T follicular helper cell (primary cell): ENCODE measurements around the gene NCAPG2.
A peak's percentile ranks its signal among the peaks of the same experiment; 100 is the strongest.

Experiments
- DNase-seq: peaks from one replicate; pipeline ENCODE4 v3.0.0-alpha.2; 2020; ENCODE audit warnings: low read depth
- total RNA-seq, 2 experiments: gene quantifications; one replicate each; lab custom pipeline; 2026; lab: John Stamatoyannopoulos, UW

NCAPG2 gene, protein sequence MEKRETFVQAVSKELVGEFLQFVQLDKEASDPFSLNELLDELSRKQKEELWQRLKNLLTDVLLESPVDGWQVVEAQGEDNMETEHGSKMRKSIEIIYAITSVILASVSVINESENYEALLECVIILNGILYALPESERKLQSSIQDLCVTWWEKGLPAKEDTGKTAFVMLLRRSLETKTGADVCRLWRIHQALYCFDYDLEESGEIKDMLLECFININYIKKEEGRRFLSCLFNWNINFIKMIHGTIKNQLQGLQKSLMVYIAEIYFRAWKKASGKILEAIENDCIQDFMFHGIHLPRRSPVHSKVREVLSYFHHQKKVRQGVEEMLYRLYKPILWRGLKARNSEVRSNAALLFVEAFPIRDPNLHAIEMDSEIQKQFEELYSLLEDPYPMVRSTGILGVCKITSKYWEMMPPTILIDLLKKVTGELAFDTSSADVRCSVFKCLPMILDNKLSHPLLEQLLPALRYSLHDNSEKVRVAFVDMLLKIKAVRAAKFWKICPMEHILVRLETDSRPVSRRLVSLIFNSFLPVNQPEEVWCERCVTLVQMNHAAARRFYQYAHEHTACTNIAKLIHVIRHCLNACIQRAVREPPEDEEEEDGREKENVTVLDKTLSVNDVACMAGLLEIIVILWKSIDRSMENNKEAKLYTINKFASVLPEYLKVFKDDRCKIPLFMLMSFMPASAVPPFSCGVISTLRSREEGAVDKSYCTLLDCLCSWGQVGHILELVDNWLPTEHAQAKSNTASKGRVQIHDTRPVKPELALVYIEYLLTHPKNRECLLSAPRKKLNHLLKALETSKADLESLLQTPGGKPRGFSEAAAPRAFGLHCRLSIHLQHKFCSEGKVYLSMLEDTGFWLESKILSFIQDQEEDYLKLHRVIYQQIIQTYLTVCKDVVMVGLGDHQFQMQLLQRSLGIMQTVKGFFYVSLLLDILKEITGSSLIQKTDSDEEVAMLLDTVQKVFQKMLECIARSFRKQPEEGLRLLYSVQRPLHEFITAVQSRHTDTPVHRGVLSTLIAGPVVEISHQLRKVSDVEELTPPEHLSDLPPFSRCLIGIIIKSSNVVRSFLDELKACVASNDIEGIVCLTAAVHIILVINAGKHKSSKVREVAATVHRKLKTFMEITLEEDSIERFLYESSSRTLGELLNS
- 11.3 to 19.6 reads per million in 2 experiments for total RNA-seq

DNA sequence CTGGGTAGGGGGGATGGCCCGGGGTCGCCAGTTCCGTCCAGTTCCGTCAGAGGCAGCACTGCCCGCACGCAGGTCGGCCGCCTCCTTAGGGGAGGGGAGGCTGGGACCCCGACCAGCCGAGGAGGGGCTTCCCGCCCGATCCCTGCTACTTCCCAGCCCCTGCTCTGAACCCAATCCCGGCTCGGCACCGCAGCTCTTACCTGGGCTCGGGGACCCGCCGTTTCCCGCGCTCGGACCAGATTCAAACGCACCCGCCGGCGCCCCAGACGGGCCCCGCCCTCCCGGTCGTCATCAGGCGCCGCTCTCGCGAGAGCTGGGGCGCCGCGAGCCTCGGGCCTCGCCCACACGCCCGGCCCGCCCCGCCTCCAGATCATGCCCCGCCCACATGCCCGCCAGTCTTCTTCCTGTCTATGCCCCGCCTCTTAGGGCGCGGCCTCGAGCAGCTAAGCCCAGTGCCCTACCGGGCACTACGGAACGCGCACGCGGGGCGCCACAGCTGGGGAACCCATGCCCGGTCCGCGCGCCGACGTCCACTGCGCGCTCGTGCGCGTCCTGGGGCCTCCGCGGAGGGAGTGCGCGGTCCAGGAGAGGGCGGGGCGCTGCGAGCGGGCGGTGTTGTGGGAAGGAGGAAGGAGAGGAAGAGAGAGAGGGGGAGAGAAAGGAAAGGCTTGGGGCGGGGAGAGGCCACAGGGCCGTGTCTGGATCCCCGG, at the start of gene NCAPG2:
TSS of gene NCAPG2 (minus strand) at position 281 of the 710 bp plus-strand sequence. CDS start 2,905 bp downstream, outside the sequence.
- DNase-seq: peak; percentile 98

DNA sequence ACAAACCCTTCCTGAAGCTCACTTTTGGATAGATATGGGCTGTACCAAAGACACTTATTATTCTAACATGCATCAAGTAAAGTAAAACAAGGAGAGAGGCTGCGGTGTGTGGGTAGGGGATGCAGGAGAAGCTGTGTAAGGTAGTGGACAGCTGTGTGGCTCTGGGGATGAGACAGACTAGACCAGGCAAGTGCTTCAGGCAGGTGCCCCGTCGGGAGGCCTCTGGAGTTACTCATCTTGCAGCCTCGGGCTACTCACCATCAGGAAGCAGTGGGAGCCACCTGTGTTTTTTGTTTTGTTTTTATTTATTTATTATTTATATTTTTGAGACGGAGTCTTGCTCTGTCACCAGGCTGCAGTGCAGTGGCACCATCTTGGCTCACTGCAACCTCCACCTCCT, 49.3 kb upstream of the NCAPG2 start:
- no peak for DNase-seq

DNA sequence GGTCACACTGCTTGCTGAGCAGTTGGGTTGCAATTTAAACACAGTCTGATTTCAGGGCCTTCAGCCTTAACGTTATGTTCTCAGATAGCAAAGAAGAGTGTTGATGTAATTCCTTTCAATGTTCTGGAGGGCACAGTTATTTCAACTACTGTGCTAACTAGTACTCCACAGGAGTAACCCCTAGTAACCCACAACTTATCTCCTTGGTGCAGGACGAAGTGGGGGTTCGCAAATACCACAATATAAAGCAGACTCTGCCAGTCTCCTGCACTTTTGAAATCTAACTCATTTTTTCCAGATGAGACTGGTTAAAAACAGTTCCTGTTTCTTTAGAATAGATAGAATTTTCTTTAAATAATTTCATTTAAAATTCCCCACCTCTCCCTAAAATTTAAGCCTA, 47.1 kb upstream of the NCAPG2 start:
- no peak for DNase-seq

DNA sequence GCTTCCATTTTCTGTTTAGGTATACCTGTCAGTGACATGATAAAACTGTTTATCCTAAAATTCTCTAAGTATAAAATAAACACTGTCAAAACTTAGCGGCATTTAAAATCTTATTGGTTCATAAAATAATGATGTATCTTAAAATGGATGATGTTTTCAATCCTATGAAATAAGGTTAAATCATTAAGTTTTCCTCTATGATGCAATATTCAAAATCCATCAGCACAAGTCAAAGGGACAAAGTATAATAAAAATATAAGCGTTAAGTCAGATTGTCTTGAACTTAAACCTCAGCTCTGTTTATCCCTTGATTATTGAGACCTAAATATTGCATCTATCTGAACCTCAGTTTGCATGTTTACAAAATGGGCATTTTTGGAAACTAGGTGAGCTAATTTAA, 46.6 kb upstream of the NCAPG2 start:
- DNase-seq: no peak

DNA sequence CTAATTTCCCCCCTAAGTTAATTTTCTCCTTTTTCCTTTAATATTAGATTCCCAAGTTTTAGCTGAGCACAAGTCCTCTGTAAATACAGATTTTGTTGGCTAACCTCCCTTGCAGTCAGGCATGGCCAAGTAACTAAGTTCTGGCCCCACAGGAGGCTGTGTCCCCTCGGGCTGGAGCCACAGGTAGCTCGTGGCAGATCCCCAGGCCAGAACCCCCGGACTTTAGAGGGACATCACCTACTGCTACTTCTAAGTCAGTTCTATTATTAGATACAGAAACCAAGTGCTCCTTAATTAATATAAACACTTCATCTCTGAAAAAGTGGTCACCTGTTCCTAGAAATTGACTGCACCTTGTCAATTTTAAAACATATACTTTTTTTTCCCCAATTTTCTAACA, 46.1 kb upstream of the NCAPG2 start:
- no peak for DNase-seq

DNA sequence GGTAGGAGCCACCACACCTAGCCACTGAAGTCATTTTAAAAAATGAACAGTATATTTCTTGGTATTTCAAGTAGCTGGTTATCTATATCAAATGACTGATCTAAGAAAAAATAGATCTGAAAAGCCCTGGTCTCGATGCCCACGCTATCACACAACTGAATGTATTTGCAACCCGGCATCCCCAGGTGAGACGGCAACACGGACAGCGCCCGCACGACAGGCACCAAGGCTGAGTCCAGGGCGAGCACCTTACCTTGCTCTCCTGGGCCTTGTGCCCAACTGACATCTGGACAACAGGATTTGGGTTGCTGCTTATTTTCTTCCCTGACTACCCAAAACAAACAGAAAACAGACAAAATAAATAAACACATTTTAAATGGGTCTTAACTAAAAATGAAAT, 44.8 kb upstream of the NCAPG2 start:
- DNase-seq: no peak

DNA sequence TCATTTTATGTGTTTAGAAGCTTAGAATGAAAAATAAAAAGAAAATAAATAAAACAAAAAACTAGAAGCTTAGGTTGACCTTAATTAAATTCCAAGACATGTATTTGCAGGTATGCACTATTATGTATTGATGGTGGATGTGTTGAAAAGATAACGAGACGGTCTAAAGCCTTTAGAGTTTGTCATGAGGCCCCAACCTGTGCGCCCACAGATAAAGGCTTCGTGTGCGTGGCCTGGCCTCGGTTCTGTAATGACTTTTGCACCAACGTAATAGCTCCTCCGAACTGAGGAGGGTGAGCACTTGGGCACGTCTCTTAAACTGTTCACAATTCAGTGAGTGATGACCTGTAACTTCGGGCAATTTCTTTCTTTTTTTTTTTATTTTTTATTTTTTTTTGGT, 43.7 kb upstream of the NCAPG2 start:
- no peak for DNase-seq

DNA sequence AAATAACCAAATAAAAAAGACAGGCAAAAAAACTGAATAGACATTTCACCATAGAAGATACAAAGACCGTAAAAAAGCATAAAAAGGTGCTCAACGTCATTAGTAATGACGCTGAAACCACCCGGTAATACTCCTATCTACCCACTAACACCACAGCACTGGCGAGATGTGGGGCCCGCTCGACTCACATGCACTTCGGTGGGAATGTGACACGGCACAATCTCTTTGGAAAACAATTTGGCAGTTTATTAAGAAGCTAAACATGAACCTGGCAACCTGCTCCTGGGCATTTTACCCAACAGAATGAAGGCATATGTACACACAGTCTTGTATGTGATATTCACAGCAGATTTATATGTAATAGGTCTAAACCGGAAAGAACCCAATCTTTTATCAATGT, 42.8 kb upstream of the NCAPG2 start:
- DNase-seq: no peak

DNA sequence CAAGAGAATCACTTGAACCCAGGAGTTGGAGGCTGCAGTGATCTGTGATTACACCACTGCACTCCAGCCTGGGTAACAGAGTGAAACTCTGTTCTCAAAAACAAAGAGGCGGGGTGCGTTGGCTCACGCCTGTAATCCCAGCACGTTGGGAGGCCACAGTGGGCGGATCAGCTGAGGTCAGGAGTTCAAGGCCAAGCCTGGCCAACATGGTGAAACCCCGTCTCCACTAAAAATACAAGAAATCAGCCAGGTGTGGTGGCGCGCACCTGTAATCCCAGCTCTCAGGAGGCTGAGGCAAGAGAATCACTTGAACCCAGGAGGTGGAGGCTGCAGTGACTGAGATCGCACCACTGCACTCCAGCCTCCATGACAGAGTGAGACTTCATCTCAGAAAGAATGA, 42.4 kb upstream of the NCAPG2 start:
- DNase-seq: no peak

DNA sequence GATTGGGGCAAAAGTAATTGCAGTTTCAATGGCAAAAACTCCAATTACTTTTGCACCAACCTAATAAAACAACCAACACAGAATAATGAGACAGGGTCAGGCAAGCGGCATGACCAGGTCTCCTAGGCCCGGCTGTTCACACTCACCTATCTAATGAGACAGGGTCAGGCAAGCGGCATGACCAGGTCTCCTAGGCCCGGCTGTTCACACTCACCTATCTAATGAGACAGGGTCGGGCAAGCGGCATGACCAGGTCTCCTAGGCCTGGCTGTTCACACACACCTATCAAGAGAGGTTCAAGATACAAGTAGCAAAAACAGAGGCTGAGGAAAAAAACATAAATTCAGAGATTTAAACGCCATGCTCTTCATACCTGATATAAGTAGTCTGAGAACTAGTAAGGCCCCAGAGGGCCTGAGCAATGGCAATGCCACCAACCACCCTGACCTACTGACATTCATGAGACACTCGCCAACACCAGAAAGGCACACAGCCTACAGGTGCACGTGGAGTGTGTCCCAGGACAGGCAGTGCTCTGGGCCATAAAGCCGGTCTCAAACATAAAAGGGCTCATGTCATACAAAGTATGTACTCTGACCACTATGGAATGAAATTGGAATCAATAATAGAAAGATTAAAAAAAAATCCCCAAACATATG, 40.6 kb upstream of the NCAPG2 start:
- DNase-seq: no peak

DNA sequence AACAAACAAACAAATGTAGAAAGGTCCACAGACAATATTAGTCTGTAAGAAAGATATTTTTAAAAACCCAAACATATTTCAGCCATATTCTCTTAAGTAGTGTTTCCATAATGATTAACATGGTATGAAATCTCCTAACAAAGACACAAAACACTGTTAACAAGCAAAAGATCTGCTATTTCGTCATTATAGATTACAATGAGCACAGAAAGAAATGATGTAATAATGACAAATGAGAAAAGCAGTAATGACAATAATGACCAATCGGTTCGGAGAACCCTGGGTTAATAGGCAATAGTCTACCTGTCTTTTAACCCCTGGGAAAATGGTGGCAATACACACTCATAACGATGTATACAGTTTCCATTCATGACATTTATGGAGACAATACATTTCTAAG, 39.5 kb upstream of the NCAPG2 start:
- no peak for DNase-seq

DNA sequence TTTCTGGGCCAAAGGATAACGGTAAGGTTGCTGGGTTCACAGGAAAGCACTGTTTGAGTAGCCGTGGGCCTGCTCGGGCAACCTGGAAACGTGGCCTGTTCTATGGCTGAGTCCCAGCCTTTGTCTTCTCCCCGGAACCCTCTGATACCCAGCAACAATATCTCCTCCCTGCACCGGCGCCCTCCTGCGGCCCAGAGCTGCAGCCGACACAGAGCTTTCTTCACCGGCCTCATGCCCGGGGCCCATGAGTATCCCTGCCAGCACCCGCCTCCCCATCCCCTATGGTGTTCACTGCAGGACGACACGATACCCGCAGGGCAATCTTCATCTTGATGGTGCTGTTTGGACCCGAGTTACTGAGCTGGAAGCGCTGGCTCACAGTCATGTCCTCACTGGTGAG, 38.6 kb upstream of the NCAPG2 start:
- no peak for DNase-seq

DNA sequence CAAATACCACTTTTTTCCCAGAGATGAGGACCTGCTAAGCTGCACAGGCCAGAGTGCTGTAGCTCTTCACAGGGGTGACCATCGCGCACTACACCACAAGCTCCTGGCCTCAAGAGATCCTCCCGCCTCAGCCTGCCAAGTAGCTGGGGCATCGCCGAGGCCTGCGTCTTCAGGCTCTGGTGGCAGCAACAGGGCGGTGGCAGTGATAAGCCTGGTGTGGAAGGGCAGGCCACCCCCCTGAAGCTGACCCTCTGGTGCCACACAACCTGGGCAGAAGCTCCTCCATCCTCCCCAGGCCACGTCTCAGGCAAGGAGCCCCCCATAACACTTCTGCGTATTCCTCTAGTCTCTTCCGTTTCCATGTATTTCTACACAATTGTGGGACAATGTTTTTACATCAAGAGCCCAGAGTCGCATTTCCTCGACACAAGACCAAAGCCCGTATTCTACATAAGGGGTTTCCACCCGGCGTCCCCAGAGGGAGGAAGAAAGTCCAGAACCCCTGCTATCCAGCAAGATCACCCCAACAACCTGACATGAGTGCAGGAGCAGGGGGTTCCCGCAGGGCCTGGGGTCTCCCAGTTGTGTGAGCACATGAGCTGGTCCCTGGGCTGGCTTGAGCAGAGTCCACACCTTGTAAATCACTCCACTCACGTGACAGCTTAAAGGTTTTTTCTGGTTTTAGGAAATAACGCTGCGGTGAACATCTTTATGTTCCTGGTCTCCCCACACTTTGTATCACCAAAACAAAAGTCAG, 37.6 kb upstream of the NCAPG2 start:
- DNase-seq: no peak

DNA sequence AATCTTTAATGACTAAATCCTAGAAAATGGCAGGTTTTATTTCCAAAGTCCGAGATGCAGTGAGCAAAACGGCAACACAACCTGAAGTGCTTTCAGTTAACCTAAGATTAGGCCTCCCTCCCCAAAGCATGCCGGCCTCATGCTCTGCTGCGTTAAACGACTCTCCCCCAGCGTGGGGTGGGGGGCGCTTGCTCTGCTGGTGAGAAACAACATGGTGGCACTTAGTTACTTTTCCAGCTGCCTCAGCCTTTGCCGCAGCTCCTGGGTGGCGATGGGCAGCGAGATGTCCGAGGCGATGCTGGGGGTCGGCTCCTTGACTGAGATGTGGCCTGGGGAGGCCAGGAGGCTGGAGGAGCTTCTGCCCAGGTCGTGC, 36.7 kb upstream of the NCAPG2 start:
- no peak for DNase-seq

DNA sequence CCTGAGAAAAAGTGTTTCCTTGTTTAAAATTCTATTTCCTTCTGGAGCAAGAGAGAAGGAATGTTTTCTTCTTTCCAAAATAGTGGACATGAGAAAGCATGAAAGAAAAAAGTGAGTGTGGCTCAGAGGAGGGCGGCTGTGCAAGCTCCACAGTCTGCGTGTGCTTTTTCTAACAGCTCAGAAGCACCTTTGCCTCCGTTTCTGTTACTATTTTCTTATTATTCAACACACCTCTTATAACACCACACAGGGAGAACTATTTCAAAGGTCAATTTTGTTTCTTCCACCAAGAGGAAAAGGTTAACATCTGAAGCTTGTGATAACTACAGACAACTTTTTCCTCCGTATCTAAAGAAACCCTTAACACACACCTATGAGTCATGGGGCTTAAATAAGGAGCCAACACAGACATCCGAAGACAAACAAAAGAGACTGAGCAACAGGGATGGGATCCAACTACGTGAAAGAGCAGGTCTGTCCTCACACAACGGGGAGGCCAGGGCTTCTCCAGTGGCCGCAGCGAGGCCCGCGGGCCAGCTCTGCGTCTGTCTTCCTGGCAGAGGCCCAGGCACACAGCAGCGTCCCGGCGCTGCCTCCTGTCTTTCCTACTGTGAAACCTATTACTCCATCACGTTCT, 36.2 kb upstream of the NCAPG2 start:
- DNase-seq: no peak

DNA sequence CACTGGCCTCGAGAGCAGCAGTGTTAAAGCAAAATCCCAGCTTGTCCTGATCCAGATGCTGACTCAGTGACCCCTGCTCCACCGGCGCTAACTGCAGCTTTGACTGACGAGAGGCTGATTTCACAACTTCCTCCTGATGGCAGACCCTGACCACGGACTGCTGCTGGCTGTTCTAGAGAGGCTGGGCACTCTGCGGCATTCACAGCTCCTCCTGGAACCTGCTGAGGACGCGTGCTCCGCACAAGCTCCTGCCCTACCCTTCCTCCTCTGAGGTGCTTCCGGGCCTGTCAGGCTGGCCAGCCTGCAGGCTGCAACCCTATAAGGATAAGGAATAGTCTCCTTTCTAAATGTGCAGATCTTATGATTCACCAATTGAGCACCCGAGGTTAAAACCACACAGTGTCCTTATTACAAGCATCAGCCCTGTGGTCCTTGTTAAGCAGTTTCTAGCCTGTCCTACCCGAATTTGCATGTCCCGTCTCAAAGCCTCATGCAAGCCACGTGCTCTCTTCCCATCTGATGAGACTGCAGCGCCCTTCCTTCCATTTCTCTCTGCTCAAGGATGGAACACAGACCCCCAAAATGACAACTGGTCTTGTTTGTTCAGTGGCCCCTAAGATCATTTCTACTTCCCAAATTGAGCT, 35.5 kb upstream of the NCAPG2 start:
- no peak for DNase-seq

DNA sequence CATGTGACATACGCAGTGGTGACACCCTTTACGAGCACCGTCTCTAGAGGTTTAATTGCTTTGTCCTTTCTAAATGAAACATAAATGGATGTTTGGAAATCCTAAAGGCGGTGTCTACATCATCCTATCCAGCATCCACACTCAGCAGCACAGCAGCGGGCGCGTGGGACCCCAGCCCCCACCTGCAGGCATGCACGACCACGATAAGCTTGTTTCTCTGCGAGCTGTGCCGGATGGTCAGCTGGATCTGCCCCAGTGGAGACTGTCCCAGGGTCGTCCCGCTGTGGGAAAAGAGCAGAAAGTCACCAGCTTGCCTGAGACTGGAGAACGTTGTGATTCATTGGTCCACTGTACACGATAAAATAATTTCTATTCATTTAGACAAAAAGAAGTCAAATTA, 34.2 kb upstream of the NCAPG2 start:
- no peak for DNase-seq

DNA sequence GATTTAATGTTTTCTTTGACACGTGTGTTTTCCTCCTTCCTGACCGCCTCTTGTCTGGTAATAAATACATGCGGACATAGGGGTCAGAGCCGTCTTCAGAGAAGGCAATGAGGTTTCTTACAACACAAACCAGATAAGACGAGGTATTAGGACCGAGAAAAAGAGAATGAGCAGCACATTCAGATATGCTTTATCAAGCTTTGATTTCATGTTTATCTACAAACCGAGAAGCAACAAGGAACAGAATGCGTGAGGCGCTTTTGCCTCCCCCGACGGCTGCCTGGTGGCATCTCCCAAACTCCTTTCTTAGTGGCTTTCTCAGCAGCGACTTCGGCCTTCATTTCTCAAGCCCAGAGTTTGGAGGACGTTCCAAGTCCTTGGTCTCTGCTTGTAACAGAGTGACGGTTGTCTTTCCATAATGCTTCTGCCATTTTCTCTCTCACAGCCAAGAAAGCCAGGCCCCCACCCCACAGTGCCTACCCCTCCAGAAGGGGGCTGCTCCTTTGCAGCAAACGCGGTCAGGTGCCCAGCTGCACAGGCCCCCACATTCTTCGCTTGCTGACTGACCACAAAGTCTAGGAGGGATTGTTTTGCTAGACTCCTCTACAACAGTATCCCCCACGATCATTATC, 32.6 kb upstream of the NCAPG2 start:
- DNase-seq: no peak

DNA sequence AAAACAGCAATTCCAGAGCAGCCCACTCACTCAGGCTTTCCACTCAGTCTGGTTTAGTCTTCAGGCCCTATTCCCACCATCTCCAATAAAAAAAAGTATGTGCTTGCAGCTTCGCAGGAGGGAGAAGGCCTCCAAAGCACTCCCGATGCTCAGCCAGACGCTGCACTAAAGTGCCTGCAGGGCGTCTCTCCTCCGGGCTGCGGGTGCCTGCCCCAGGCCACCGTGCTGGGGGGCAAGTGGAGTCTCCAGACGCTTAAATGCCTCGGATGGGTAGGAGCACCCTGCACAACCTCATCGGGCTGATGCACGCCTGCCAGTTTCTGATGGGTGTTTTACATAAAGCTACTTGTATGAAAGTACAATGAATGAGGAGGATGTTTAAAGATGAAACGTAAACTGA, 31.3 kb upstream of the NCAPG2 start:
- DNase-seq: no peak
